ENCODE data around the gene CBARP.

Gene CBARP

DNA sequence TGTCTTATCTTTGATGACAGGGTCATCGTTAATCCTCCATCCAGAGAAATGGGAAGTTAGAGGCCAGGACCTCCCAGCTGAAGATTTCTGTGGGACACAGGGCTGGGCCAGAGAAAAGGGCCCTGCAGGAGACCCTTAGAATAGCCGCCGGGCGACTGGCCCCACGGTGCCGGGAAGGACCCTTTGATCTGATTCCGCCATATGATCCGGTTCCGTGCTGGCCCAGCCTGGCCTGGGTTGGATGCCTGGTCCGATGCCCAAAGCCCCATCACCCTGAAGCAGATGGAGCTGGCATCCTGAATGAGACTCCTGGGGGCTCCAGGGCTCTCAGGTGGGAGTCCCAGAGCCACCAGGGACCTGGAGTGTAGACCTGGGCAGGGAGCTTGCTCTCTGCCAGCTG, 38.3 kb downstream of the CBARP start:
- H3K79me2 ChIP-seq (ENCODE audit: insufficient read depth, low read depth) = no peaks in the 10 kb centered on the region
- no peak for TF ChIP-seq CTCF (conservative IDR thresholded peaks at IDR 0.05; ENCODE audit: low read depth, low read length)
- no peaks in the 10 kb centered on the region for H3K36me3 ChIP-seq (ENCODE audit: insufficient read depth)
- no peaks in the 10 kb centered on the region for H4K20me1 ChIP-seq (ENCODE audit: insufficient read depth)
- H3K4me3 ChIP-seq (IDR thresholded peaks at IDR 0.05; ENCODE audit: insufficient read depth, low read depth, low read length) = no peak overlapping the region
- peaks cover 16% of the 10 kb centered on the region for H3K4me1 ChIP-seq (ENCODE audit: low read depth, poor library complexity, severe bottlenecking)
- H3K4me2 ChIP-seq = no peak overlapping the region
- no peak overlapping the region for H2AFZ ChIP-seq (ENCODE audit: low read depth)
- no peaks in the 10 kb centered on the region for H3K27me3 ChIP-seq (ENCODE audit: insufficient read depth, low read depth)
- H3K27ac ChIP-seq = no peak overlapping the region
- H3K9ac ChIP-seq = no peak overlapping the region

DNA sequence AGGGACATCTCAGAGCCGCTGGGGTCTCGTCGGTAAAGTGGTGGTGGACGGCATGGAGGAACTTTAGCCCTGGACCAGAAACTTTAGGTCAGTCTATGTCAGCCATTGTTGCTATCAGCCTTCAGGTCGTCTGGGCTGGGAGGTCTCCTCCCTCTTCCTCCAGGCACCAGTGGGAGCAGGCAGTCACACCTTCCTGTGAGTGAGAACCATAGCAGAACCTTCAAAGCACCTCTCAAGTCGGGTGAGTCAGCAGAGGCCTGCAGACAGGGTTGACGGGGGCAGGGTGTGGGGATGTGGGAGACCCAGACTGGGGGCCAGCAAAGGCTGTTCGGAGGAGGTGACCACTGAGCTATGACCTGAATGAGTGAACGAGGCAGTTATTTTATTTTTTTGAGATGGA, 48.4 kb downstream of the CBARP start:
- Histone ChIP-seq H3K27me3 (ENCODE audit: insufficient read depth, low read depth) (no peaks in the 10 kb centered on the region), H3K9ac (no peak overlapping the region), H3K4me3 (IDR thresholded peaks at IDR 0.05; ENCODE audit: insufficient read depth, low read depth, low read length) (no peak overlapping the region), H2AFZ (ENCODE audit: low read depth) (no peak overlapping the region), H3K4me1 (ENCODE audit: low read depth, poor library complexity, severe bottlenecking) (no peaks in the 10 kb centered on the region), H4K20me1 (ENCODE audit: insufficient read depth) (no peaks in the 10 kb centered on the region), H3K27ac (no peak overlapping the region), H3K4me2 (no peak overlapping the region), H3K36me3 (ENCODE audit: insufficient read depth) (no peaks in the 10 kb centered on the region), H3K79me2 (ENCODE audit: insufficient read depth, low read depth) (no peaks in the 10 kb centered on the region)
- TF ChIP-seq CTCF (conservative IDR thresholded peaks at IDR 0.05; ENCODE audit: low read depth, low read length) = no peak

- Histone ChIP-seq H3K79me2 (ENCODE audit: insufficient read depth, low read depth) (no peaks in the 10 kb centered on the region), H3K4me2 (no peak overlapping the region), H4K20me1 (ENCODE audit: insufficient read depth) (no peaks in the 10 kb centered on the region), H3K4me1 (ENCODE audit: low read depth, poor library complexity, severe bottlenecking) (peaks cover 9% of the 10 kb centered on the region), H3K36me3 (ENCODE audit: insufficient read depth) (no peaks in the 10 kb centered on the region), H3K27me3 (ENCODE audit: insufficient read depth, low read depth) (no peaks in the 10 kb centered on the region), H3K4me3 (IDR thresholded peaks at IDR 0.05; ENCODE audit: insufficient read depth, low read depth, low read length) (no peak overlapping the region), H2AFZ (ENCODE audit: low read depth) (no peak overlapping the region), H3K9ac (no peak overlapping the region), H3K27ac (no peak overlapping the region)
- TF ChIP-seq CTCF (conservative IDR thresholded peaks at IDR 0.05; ENCODE audit: low read depth, low read length) = no peak
Observed at GRCh38 chr19:1183543-1184172, 54.1 kb downstream of the CBARP start.

DNA sequence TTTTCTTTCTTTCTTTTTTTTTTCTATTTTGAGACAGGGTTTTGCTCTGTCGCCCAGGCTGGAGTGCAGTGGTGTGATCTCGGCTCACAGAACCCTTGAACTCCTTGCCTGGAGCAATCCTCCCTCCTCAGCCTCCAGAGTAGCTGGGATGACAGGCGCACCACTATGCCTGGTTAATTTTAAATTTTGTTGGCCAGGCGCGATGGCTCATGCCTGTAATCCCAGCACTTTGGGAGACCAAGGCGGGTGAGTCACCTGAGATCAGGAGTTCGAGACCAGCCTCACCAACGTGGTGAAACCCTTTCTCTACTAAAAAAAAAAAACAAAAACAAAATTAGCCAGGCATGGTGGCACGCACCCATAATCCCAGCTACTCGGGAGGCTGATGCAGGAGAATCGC, 55.1 kb downstream of the CBARP start:
- Histone ChIP-seq H3K4me2 (no peak overlapping the region), H3K27ac (no peak overlapping the region), H3K79me2 (ENCODE audit: insufficient read depth, low read depth) (no peaks in the 10 kb centered on the region)

More for the DNA sequence above, 55.1 kb downstream of the CBARP start:
- Histone ChIP-seq H4K20me1 (ENCODE audit: insufficient read depth) (no peaks in the 10 kb centered on the region), H3K36me3 (ENCODE audit: insufficient read depth) (no peaks in the 10 kb centered on the region), H3K4me3 (IDR thresholded peaks at IDR 0.05; ENCODE audit: insufficient read depth, low read depth, low read length) (no peak overlapping the region), H3K9ac (no peak overlapping the region), H3K4me1 (ENCODE audit: low read depth, poor library complexity, severe bottlenecking) (peaks cover 9% of the 10 kb centered on the region), H2AFZ (ENCODE audit: low read depth) (no peak overlapping the region), H3K27me3 (ENCODE audit: insufficient read depth, low read depth) (no peaks in the 10 kb centered on the region)
- TF ChIP-seq CTCF (conservative IDR thresholded peaks at IDR 0.05; ENCODE audit: low read depth, low read length) = no peak
